Large intestine (tissue), 3 donors: Measurements from ENCODE around the gene TYW1. TPM values are rescaled to one million over a fixed set of nuclear protein-coding genes. Genes with fewer than 3 reads are reported as not detected.
"Not testable (repeated sequence)": the region's sequence is repeated elsewhere in the genome, so short reads cannot be mapped to it uniquely, and the experiment has no call there.

Source experiments
- DNase-seq, 2 donors: peaks; one replicate each; pipeline versions ENCODE4 v3.0.0 to v3.0.0-alpha.2; 2013
- H3K27ac ChIP-seq: one replicate; pipeline ENCODE4 v1.5.1; 2013; ENCODE audit warnings: low read length
- H3K27me3 ChIP-seq: 2 replicates; pipeline ENCODE4 v1.6.1; 2013; ENCODE audit warnings: low read length; ENCODE audit not compliant: control insufficient read depth, insufficient read depth
- H3K36me3 ChIP-seq: 2 replicates; pipeline ENCODE4 v1.6.1; 2013; ENCODE audit warnings: low read length; ENCODE audit not compliant: control insufficient read depth, insufficient read depth
- H3K4me1 ChIP-seq: one replicate; pipeline ENCODE4 v1.6.1; 2013; ENCODE audit warnings: low read length; ENCODE audit not compliant: control insufficient read depth, insufficient read depth
- H3K4me3 ChIP-seq: one replicate; pipeline ENCODE4 v1.5.1; 2013; ENCODE audit warnings: low read length
- H3K9me3 ChIP-seq: one replicate; pipeline ENCODE4 v1.6.1; 2013; ENCODE audit warnings: mild to moderate bottlenecking, low read depth, low read length, moderate library complexity; ENCODE audit not compliant: control insufficient read depth
- WGBS: methylation state at CpG from one replicate; pipeline ENCODE4 v1.1.5; 2013; ENCODE audit warnings: low lambda C conversion rate; ENCODE audit not compliant: insufficient coverage; 5-methylcytosine and 5-hydroxymethylcytosine counted together
- polyA plus RNA-seq: library from polyadenylated mRNA; unstranded; fragments of 120-200 nt; gene quantifications from one replicate; pipeline ENCODE4 v1.2.1, GENCODE V29; 2013

Gene TYW1
- polyA plus RNA-seq, 1 donor: 20.0 TPM

DNA sequence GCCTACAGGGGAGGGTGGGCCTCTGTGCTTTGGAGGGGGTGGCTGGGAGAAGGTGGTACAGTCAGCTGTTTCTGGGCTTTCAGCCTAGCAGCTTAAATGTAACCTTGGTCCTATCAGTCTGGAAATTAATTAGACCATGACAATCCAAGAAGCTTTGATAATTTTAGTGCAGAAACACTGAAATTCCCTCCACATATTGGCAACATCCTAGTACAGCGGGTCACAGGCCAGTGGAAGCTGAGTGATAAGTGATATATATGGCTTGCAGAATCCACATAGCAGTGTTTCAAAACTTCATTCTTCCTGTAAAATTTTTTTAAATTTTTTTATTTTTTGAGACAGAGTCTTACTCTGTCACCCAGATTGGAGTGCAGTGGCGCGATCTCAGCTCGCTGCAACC is 212.6 kb downstream of the TYW1 start:
- no peak overlapping the region for H3K27ac ChIP-seq
- 100% methylated on average over 4 of the region's 4 CpGs for WGBS
- no peaks in the 10 kb centered on the region for H3K9me3 ChIP-seq
- no peak for DNase-seq
- peaks cover 8% of the 10 kb centered on the region for H3K36me3 ChIP-seq
- no peak overlapping the region for H3K4me3 ChIP-seq
- no peaks in the 10 kb centered on the region for H3K4me1 ChIP-seq
- H3K27me3 ChIP-seq: no peaks in the 10 kb centered on the region

GRCh38 chr7:67210567-67210966 is 213.9 kb downstream of the TYW1 start:
- peaks cover 5% of the 10 kb centered on the region for H3K36me3 ChIP-seq
- H3K4me1 ChIP-seq: no peaks in the 10 kb centered on the region
- DNase-seq: no peak
- H3K4me3 ChIP-seq: no peak overlapping the region
- no peak overlapping the region for H3K27ac ChIP-seq
- H3K9me3 ChIP-seq: no peaks in the 10 kb centered on the region
- 100% methylated on average over 7 of the region's 7 CpGs for WGBS
- H3K27me3 ChIP-seq: no peaks in the 10 kb centered on the region

DNA sequence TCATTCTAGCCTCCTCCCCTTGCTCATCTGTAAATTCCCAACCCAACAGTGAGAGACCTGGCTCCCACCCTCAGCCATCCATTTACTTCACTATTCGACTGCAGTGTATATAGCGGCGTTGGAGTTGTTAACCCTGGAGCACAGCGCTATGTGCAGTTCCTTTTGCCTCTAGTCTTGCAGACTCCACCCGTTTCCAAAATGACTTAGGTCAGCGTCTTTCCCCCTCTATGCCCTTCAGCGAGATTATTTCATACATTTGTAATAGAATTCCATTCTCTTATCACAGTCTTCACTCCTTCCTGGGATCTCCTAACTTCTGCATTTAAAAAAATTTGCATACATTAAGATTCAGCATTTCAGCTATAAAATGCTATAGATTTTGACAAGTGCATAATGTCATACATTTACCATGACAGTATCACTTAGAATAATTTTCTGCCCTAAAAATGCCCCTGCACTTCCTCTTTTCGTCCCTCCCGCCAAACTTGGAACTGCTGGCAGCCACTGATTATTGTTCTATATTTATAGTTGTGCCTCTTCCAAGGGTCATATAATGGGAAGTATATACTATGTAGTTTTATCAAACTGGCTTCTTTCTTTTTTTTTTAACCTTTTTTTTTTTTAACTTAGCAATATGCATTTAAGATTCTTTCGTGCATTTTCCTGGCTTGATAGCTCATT is 215.2 kb downstream of the TYW1 start:
- not testable (repeated sequence) for DNase-seq, H3K36me3 ChIP-seq, H3K4me1 ChIP-seq, H3K4me3 ChIP-seq, H3K27ac ChIP-seq, H3K9me3 ChIP-seq, H3K27me3 ChIP-seq
- 100% methylated on average over 3 of the region's 10 CpGs for WGBS

GRCh38 chr7:67213038-67213437 is 216.4 kb downstream of the TYW1 start:
- not testable (repeated sequence) for H3K9me3 ChIP-seq, H3K36me3 ChIP-seq, DNase-seq, H3K27me3 ChIP-seq, H3K4me3 ChIP-seq, H3K27ac ChIP-seq, H3K4me1 ChIP-seq
- no CpG with 5 or more reads among the region's 7 CpGs for WGBS

DNA sequence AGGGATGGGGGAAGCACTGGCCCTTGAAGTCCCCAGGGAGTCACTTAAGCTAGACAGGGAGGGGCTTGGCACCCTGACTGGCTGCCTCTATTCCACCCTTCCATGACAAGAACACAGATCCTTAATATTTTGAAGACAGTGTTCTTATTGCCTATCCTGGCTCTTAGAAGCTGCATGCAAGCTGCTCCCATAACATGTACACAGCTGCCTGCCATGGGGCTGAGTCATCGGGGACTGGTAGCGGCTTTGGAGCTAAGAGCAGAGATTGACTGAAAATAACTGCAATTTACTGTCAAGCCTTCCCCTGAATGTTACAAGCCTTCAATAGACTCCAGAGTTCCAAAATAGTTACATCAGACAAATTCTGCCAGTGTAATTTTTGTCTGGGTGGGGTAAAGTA is 226.9 kb downstream of the TYW1 start:
- not testable (repeated sequence) for H3K4me3 ChIP-seq, H3K9me3 ChIP-seq, H3K4me1 ChIP-seq, H3K27ac ChIP-seq, H3K27me3 ChIP-seq, H3K36me3 ChIP-seq, DNase-seq
- no CpG with 5 or more reads among the region's 2 CpGs for WGBS

DNA sequence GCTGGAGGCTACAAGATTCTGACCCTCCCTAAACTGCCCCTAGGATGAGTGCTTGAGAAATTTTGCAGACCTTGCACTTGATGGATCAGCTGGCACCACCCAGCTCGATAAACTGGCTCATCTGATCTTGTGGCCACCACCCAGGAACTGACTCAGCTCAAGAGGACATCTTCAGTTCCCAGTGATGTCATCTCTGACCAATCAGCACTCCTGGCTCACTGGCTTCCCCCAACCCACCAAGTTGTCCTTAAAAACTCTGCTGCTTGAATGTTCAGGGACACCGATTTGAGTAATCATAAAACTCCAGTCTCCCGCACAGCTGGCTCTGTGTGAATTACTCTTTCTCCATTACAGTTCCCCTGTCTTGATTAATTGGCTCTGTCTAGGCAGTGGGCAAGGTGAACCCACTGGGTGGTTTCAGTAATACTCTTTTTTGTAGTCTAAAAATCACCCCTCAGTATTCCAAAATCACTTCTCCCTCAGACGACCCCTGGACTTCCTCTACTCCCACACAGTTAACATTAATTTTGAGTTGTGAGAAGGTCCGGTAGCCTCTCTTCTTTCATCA is 229.8 kb downstream of the TYW1 start:
- whole genome bisulfite sequencing: no CpG with 5 or more reads among the region's 5 CpGs
- not testable (repeated sequence) for H3K4me3 ChIP-seq, H3K9me3 ChIP-seq, H3K4me1 ChIP-seq, DNase-seq, H3K36me3 ChIP-seq, H3K27me3 ChIP-seq, H3K27ac ChIP-seq

DNA sequence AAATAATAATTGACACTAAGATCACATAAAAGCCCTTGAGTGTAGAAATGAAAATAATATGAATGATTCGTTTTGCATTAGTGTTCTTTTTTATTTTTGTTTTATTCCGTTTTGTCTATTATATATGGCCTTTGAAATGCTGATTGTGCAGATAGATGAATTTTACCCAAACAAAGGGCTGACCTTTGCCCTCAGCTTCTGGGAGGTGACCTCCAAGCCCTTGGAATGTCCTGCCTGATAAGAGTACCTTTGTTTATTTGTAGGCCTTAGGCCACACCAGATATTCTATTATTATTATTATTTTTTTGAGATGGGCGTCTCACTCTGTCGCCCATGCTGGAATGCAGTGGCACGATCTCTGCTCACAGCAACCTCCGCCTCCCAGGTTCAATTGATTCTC is 230.3 kb downstream of the TYW1 start:
- H3K4me1 ChIP-seq, H3K4me3 ChIP-seq: not testable (repeated sequence)
- no CpG with 5 or more reads among the region's 6 CpGs for WGBS

GRCh38 chr7:67229018-67229417 is 232.4 kb downstream of the TYW1 start:
- no CpG with 5 or more reads among the region's 9 CpGs for WGBS
- not testable (repeated sequence) for H3K27ac ChIP-seq, H3K4me1 ChIP-seq, H3K27me3 ChIP-seq, H3K4me3 ChIP-seq, DNase-seq, H3K36me3 ChIP-seq, H3K9me3 ChIP-seq

More for the DNA sequence above, 230.3 kb downstream of the TYW1 start:
- H3K27me3 ChIP-seq, DNase-seq, H3K27ac ChIP-seq, H3K36me3 ChIP-seq, H3K9me3 ChIP-seq: not testable (repeated sequence)

DNA sequence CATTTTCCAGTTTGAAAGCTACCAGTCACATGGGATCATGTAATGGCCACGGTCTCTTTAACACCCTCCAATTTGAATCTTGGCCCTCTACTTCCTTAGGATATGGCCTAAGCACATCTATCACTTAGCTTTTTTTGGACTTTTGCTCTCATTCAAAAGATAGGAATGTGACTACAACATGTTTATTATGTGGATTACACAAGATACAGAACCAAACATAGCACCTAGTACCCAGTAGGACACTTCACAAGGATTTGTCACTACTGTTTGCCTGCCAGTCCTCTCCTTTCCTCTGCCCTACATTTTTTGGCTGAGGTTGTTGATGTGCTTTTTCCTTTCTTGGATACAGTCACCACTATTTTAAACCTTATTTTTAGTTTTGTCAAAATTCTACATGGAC is 233.4 kb downstream of the TYW1 start:
- H3K27ac ChIP-seq, H3K4me1 ChIP-seq, DNase-seq, H3K9me3 ChIP-seq, H3K27me3 ChIP-seq, H3K36me3 ChIP-seq, H3K4me3 ChIP-seq: not testable (repeated sequence)
- WGBS: 60% methylated on average over 1 of the region's 1 CpG

DNA sequence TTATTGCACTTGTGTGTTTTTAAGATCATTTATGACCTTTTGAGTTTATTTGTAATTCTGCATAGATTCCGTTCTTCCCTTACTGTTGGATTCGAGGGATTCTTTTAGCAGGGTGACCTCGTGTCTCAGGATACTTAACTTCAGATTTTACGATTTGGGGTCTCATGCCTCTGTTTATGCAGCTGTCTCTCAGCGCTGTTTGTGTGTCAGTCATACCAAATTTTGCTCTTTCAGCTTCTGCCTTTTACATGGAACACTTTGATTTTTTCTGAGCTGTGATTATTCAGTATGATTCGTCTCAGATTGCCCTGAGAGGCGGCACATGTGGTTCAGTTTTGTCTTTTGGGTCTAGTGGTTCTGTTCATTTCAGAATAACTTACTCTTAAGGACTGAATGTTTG is 236.9 kb downstream of the TYW1 start:
- no CpG with 5 or more reads among the region's 7 CpGs for WGBS
- H3K36me3 ChIP-seq, H3K4me1 ChIP-seq, H3K9me3 ChIP-seq, DNase-seq, H3K4me3 ChIP-seq, H3K27me3 ChIP-seq, H3K27ac ChIP-seq: not testable (repeated sequence)

DNA sequence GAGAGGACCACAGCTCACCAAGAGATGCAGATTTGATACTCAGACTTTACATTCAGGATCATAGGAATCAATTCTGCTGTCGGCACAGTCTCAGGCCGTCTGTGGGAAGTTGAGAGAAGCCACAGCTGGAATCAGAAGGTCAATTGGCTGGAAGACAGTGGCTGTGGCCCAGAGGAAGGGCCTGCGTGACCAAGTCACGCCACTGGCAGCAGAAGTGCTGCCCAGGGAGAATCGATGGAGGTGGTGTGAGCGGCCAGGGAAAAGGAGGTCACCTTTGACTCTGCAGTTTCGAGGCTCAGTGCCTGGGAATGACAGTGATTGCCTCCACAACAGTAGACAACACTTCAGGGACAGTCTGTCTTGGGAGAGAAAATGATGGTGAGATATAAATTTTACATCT is 239.6 kb downstream of the TYW1 start:
- no CpG with 5 or more reads among the region's 7 CpGs for WGBS
- DNase-seq, H3K36me3 ChIP-seq, H3K27me3 ChIP-seq, H3K9me3 ChIP-seq, H3K4me1 ChIP-seq, H3K27ac ChIP-seq, H3K4me3 ChIP-seq: not testable (repeated sequence)
